Activated T-helper 17 cell treated with anti-CD3 and anti-CD28 coated beads, Interleukin-2, amount 50 U/mL, for 72 hours (primary cell): Measurements from ENCODE around the gene MEFV. TPM values are rescaled to one million over a fixed set of nuclear protein-coding genes. Genes with fewer than 3 reads are reported as not detected.
"Not testable (repeated sequence)": the region's sequence is repeated elsewhere in the genome, so short reads cannot be mapped to it uniquely, and the experiment has no call there.

Experiments
- ATAC-seq: fragments of 150-1000 bp; cut with Tn5 transposase; replicated peaks from 2 replicates; pipeline ENCODE4 v1.10.0; 2021; ENCODE audit warnings: mild to moderate bottlenecking, moderate library complexity
- H3K27ac Mint-ChIP-seq: one replicate; pipeline ENCODE4 v1.8.0; 2022; ENCODE audit warnings: mixed read lengths
- H3K27me3 Mint-ChIP-seq: one replicate; pipeline ENCODE4 v1.8.0; 2022; ENCODE audit warnings: mixed read lengths
- H3K36me3 Mint-ChIP-seq: one replicate; pipeline ENCODE4 v1.8.0; 2022; ENCODE audit warnings: low read depth, mild to moderate bottlenecking, mixed read lengths
- H3K4me1 Mint-ChIP-seq: one replicate; pipeline ENCODE4 v1.8.0; 2022; ENCODE audit warnings: mixed read lengths
- H3K4me3 Mint-ChIP-seq: one replicate; pipeline ENCODE4 v1.8.0; 2022; ENCODE audit warnings: mild to moderate bottlenecking, mixed read lengths
- H3K9me3 Mint-ChIP-seq: one replicate; pipeline ENCODE4 v1.8.0; 2022; ENCODE audit warnings: mixed read lengths
- total RNA-seq, 2 donors: library from RNA; stranded (reverse); gene quantifications; one replicate each; pipeline ENCODE4 v1.2.3, GENCODE V29; 2022

Gene MEFV
- total RNA-seq, 2 donors from 2014 or later = 0.11 TPM; not detected in 1

DNA sequence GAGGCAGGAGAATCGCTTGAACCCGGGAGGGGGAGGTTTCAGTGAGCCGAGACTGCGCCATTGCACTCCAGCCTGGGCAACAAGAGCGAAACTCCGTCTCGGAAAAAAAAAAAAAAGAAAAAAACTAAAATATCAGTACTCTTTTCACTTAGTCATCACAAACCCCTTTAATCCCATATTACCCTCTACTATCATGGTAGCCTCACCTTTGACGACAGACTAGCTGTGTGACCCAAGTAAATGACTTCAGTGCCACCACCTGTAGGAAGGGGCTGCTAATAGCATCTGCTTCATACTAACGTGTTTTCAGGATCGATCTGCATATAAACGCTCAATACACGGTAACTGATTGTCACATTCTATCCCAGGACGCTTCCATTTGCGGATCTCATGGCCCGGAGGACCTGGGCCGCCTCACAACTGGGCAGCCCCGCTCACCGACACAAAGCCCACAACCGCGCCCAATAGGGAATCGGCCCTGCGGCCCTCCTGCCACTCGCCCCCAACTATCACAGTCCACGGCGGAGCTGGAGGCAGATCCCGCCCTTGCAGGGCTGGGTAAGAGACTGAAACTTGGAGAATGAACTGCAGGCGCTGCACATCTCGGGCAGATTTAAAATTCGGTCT, 25.8 kb upstream of the MEFV start:
- Mint-ChIP-seq H3K4me1 (peaks cover 9% of the 10 kb centered on the region), H3K27ac (peak overlapping the region; percentile 97), H3K36me3 (peaks cover 44% of the 10 kb centered on the region), H3K9me3 (no peaks in the 10 kb centered on the region), H3K4me3 (peak overlapping the region; percentile 98), H3K27me3 (no peaks in the 10 kb centered on the region)
- ATAC-seq = peak; percentile 43

- H3K27me3 Mint-ChIP-seq = peaks cover under 1% of the 10 kb centered on the region
- H3K4me1 Mint-ChIP-seq = peaks cover 9% of the 10 kb centered on the region
- H3K9me3 Mint-ChIP-seq = no peaks in the 10 kb centered on the region
- peak overlapping the region; percentile 98 for H3K4me3 Mint-ChIP-seq
- H3K36me3 Mint-ChIP-seq = peaks cover 35% of the 10 kb centered on the region
- no peak overlapping the region for H3K27ac Mint-ChIP-seq
- ATAC-seq = no peak
Observed at GRCh38 chr16:3281222-3281820, 24.9 kb upstream of the MEFV start.

DNA sequence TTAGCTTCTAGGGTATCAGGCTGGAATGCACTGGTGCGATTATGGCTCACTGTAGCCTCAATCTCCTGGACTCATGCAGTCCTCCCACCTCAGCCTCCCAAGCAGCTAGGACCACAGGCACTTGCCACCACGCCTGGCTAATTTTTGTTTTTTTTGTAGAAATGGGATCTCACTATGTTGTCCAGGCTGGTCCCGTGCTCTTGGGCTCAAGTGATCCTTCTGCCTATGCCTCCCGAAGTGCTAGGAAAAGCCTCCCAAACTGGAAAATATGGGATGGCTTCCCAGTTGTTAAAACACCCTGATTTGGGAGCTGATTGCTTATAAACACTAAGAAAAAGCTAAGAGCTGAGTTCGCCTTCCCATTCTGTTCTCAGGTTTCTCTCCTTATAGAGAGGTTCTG, 20.2 kb upstream of the MEFV start:
- Mint-ChIP-seq H3K4me3 (no peak overlapping the region), H3K27me3 (peaks cover 2% of the 10 kb centered on the region), H3K9me3 (no peaks in the 10 kb centered on the region), H3K27ac (no peak overlapping the region), H3K36me3 (no peaks in the 10 kb centered on the region), H3K4me1 (no peaks in the 10 kb centered on the region)
- ATAC-seq = no peak

DNA sequence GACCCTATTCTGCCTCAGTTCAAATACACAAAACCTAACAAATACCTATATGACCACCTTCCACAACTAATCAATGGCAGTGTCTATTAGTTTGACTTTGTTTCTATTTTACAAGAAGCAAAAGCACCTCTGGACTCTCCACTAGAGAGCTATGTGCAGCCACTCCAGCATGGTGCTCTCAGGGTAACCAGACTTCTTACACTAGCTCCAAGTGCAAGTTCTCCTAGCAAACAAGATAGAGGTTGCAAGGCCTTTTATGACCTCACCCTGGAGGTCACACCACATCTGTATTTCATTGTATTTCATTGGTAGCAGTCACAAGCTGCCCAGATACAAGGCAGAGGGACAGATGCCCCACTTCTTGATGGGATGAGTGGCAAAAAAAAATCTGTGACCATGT, 18.5 kb upstream of the MEFV start:
- Mint-ChIP-seq H3K4me1 (no peaks in the 10 kb centered on the region), H3K27ac (no peak overlapping the region), H3K27me3 (peaks cover 2% of the 10 kb centered on the region), H3K4me3 (no peak overlapping the region), H3K36me3 (no peaks in the 10 kb centered on the region), H3K9me3 (no peaks in the 10 kb centered on the region)
- ATAC-seq = no peak

DNA sequence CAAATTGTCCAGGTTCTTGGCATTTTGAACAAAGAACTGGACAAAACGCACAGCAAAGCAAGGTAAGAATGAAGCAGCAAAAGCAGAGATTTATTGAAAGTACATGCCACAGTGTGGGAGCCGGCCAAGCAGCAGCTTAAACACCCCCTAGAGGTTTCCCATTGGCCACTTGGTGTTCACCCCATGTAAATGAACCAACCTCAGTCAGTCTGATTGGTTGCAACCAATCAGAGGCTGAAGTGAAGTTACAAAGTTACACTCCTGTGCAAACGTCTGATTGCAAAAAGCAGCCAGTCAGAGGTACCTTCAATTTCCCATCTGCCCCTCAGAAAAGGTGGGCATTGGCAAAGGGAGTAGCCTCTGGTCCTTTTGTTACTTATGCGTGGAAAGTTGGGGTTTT, 18.1 kb upstream of the MEFV start:
- H3K4me1 Mint-ChIP-seq = no peaks in the 10 kb centered on the region
- peaks cover 2% of the 10 kb centered on the region for H3K27me3 Mint-ChIP-seq
- H3K27ac Mint-ChIP-seq = no peak overlapping the region

GRCh38 chr16:3271281-3271680, 14.8 kb upstream of the MEFV start:
- not testable (repeated sequence) for H3K4me3 Mint-ChIP-seq, ATAC-seq, H3K27me3 Mint-ChIP-seq

More for the DNA sequence above, 18.1 kb upstream of the MEFV start:
- no peak for ATAC-seq
- H3K36me3 Mint-ChIP-seq = no peaks in the 10 kb centered on the region
- H3K9me3 Mint-ChIP-seq = no peaks in the 10 kb centered on the region
- no peak overlapping the region for H3K4me3 Mint-ChIP-seq

GRCh38 chr16:3270718-3271117, 14.3 kb upstream of the MEFV start:
- H3K4me3 Mint-ChIP-seq, H3K9me3 Mint-ChIP-seq, ATAC-seq, H3K27me3 Mint-ChIP-seq, H3K36me3 Mint-ChIP-seq, H3K27ac Mint-ChIP-seq, H3K4me1 Mint-ChIP-seq: not testable (repeated sequence)

More at GRCh38 chr16:3271281-3271680, 14.8 kb upstream of the MEFV start:
- H3K27ac Mint-ChIP-seq, H3K36me3 Mint-ChIP-seq, H3K4me1 Mint-ChIP-seq, H3K9me3 Mint-ChIP-seq: not testable (repeated sequence)

DNA sequence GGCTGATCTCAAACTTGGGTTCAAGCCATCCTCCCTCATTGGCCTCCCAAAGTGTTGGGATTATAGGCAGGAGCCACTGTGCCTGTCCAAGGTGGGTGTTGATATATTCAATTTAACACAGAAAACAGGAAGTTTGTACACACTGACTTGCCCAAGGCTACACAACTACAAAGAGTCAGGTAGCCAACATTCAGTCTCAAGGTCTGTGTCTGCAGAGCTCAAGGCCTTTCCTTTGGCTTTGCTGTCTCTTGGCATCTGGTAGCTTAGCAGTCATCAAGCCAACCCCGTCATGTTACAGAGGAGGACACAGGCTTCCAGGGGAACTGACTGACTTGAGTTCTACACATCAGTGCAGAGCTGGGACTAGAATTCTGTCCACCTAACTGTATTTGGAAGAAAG, 11.9 kb upstream of the MEFV start:
- no peak for ATAC-seq

DNA sequence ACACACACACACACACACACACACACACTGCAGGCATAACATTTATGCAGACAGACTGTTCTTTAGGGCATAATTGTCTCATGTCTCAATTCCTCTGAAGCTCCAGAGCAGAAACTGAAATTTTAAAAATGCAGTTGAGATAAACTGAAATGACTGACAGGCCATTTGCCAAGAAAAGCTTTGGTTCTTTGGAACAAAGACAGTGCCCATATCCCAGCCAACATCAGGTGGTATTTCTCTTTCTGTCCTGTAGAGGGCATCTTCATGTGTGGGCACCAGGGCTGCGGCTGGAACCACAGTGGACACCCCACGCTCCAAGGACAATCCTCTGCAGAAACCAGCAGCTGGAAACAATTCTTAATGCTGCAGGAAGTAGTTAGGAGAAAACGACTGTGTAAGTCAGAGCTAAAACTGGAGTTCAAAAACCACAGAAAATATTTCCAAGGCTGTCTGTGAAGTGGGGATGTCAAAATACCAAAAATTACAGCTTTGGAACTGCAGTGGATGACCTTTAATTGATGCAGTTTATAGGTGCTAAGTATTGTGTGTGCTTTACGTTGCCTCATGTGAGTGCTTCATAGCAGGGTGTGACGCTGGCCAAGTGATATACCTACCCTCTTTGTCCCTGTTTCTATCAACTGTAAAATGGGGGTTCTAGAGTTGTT, 10.6 kb upstream of the MEFV start:
- Mint-ChIP-seq H3K4me3 (no peak overlapping the region), H3K4me1 (peaks cover 7% of the 10 kb centered on the region), H3K27me3 (no peaks in the 10 kb centered on the region), H3K9me3 (no peaks in the 10 kb centered on the region), H3K36me3 (peaks cover 7% of the 10 kb centered on the region), H3K27ac (no peak overlapping the region)
- no peak for ATAC-seq

More for the DNA sequence above, 11.9 kb upstream of the MEFV start:
- peaks cover 6% of the 10 kb centered on the region for H3K36me3 Mint-ChIP-seq
- no peaks in the 10 kb centered on the region for H3K27me3 Mint-ChIP-seq
- H3K9me3 Mint-ChIP-seq = no peaks in the 10 kb centered on the region
- no peak overlapping the region for H3K4me3 Mint-ChIP-seq
- H3K27ac Mint-ChIP-seq = no peak overlapping the region
- no peaks in the 10 kb centered on the region for H3K4me1 Mint-ChIP-seq

DNA sequence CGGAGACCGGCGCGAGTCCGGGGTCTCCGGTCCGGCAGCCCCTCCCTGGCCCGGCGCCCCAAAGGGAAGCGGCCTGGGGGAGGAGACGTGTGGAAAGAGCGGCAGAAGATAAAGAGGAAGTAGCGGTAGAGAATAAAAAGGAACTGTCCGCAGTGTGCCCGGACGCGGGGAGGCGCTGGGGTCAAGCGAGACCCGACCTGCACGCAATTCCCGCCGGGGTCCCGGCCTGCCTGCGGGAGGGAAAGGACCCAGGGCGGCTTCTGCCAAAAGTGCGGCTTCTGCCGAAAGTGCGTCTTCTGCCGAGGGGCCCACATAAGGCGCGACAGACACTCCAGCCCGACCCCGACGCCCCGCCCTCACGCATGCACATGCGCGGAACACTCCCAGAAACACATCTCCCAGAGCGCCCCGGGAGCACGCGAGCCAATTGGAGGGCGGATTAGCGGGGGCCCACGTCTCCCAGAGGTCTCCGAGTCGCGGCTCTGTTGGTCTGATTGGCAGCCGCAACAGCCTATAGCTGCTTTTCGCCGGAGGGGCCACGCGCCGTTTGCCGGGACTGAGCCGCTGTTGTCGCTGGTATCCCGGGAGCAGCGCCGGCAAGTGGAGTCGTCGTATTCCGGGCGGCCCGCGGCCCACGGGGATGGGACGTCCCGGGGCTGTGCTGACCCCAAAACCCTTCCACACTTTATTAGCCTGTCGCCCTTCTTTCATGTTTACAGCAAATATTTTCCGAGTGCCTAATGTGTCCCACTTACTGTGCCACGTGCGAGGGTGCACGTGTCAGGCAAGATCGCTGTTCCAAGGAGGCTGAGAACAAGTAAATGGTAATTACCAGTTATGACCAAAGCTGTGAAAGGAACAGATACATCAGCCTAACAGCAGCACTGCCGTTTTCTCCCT, 8.0 kb upstream of the MEFV start:
- peak overlapping the region; percentile 78 for H3K4me3 Mint-ChIP-seq
- H3K27me3 Mint-ChIP-seq = no peaks in the 10 kb centered on the region
- peak; percentile 83 for ATAC-seq
- H3K27ac Mint-ChIP-seq = peak overlapping the region; percentile 81
- peaks cover 7% of the 10 kb centered on the region for H3K36me3 Mint-ChIP-seq
- peaks cover 10% of the 10 kb centered on the region for H3K4me1 Mint-ChIP-seq
- H3K9me3 Mint-ChIP-seq = no peaks in the 10 kb centered on the region

GRCh38 chr16:3262517-3262916, 6.1 kb upstream of the MEFV start:
- no peaks in the 10 kb centered on the region for H3K27me3 Mint-ChIP-seq
- H3K4me3 Mint-ChIP-seq = peak overlapping the region; percentile 78
- peaks cover 7% of the 10 kb centered on the region for H3K36me3 Mint-ChIP-seq
- peak overlapping the region; percentile 81 for H3K27ac Mint-ChIP-seq
- no peak for ATAC-seq
- H3K9me3 Mint-ChIP-seq = no peaks in the 10 kb centered on the region
- peaks cover 10% of the 10 kb centered on the region for H3K4me1 Mint-ChIP-seq

GRCh38 chr16:3259836-3260235, 3.4 kb upstream of the MEFV start:
- ATAC-seq = no peak
- Mint-ChIP-seq H3K9me3 (no peaks in the 10 kb centered on the region), H3K4me1 (peaks cover 10% of the 10 kb centered on the region), H3K27me3 (no peaks in the 10 kb centered on the region), H3K27ac (no peak overlapping the region), H3K4me3 (no peak overlapping the region), H3K36me3 (peaks cover 7% of the 10 kb centered on the region)

- Mint-ChIP-seq H3K4me3 (no peak overlapping the region), H3K27me3 (no peaks in the 10 kb centered on the region), H3K36me3 (no peaks in the 10 kb centered on the region), H3K27ac (no peak overlapping the region), H3K4me1 (peaks cover 3% of the 10 kb centered on the region), H3K9me3 (no peaks in the 10 kb centered on the region)
- no peak for ATAC-seq
Observed at GRCh38 chr16:3256866-3257465, 533 bp upstream of the MEFV start.

DNA sequence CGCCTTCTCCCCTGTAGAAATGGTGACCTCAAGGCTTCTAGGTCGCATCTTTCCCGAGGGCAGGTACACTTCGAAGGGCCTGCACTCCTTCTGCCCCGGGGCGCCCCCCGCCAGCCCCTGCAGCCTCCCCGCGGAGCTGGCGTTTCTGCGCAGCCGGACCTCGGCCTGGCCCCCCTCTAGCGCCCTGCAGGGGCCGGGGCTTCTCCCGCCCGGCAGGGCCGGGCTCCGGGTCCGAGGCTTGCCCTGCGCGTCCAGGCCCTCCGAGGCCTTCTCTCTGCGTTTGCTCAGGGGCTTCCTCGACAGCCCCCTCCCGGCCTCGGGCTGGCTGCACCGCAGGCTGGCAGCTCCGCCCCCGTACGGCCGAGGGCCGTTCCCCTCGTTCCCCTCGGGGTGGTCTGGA, 2.1 kb downstream of the MEFV start:
- Mint-ChIP-seq H3K36me3 (no peaks in the 10 kb centered on the region), H3K27me3 (no peaks in the 10 kb centered on the region), H3K4me3 (no peak overlapping the region), H3K9me3 (no peaks in the 10 kb centered on the region), H3K4me1 (no peaks in the 10 kb centered on the region), H3K27ac (no peak overlapping the region)
- ATAC-seq = no peak
